ENCODE results near the gene PRDM16. TPM values are rescaled to one million over a fixed set of nuclear protein-coding genes. Genes with fewer than 3 reads are reported as not detected.

The PRDM16 gene
- total RNA-seq, 2 experiments from 2014 or later = not detected

DNA sequence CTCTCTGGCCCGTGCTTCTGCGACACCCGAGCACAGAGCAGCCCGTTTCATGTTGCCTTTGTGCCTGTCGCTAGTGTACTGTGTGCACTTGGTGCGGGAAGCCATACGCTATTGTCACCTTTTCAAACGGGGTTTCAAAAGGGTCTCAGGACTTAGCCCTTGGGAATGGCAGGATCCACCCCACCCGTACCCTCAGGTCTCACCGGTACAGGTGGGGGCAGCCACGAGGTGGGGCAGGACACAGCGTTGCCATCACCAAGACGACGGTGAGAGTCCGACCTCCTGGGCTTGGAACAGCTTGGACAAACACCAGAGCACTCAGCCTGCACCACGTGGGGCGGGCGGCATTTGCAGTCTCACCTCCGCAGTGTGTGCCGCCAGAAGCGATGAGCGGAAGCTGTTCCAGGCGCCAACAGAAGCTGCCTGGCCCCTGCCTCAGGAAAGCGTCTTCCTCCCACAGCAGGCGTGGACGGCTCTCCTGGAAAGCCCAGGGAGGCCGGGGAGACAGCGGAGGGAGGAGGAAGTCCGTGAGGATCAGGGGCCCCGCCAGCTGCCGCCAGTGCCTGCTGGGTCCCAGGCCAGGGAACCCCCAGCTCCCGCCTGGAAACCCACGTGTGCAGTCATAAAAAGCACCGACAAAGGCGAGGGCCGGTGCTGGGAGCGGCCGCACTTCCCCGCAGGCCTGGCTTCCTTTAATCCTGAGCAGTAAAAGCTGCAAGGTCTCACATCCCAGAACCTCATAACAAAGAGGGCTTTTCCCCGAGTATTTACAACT is 254.2 kb downstream of the PRDM16 start:
- Histone ChIP-seq H3K36me3 (ENCODE audit: insufficient read depth, low read length) (no peaks in the 10 kb centered on the region), H3K9me3 (ENCODE audit: low read length) (no peaks in the 10 kb centered on the region), H3K4me1 (ENCODE audit: insufficient read depth, low read length, poor library complexity, severe bottlenecking) (no peaks in the 10 kb centered on the region), H2AFZ (ENCODE audit: low read length) (no peak overlapping the region), H3K4me3 (ENCODE audit: low read depth, low read length, poor library complexity, severe bottlenecking) (no peak overlapping the region), H3K27ac (ENCODE audit: low read depth, low read length, poor library complexity, severe bottlenecking) (no peak overlapping the region), H3K79me2 (ENCODE audit: insufficient read depth, low read depth, low read length) (no peaks in the 10 kb centered on the region), H3K9me2 (ENCODE audit: insufficient read depth, low read length) (no peaks in the 10 kb centered on the region), H4K20me1 (ENCODE audit: insufficient read depth, low read length) (no peaks in the 10 kb centered on the region), H3K4me2 (ENCODE audit: low read length) (no peak overlapping the region)
- DNase-seq (ENCODE audit: low spot score) = no peak
- BruUV-seq (replicated peaks) = no TSS peak
- ChIA-PET POLR2A (no interaction called here), CTCF (ENCODE audit: unreplicated experiment) (no interaction called here)
- intact Hi-C loops (cut with micrococcal nuclease; ENCODE audit: unreplicated experiment) = no loop called here
- TF ChIP-seq EZH2phosphoT487 (IDR thresholded peaks at IDR 0.05; ENCODE audit: borderline replicate concordance, low read depth, low read length) (no peak), CTCF (conservative IDR thresholded peaks at IDR 0.05; ENCODE audit: low read length) (no peak)

DNA sequence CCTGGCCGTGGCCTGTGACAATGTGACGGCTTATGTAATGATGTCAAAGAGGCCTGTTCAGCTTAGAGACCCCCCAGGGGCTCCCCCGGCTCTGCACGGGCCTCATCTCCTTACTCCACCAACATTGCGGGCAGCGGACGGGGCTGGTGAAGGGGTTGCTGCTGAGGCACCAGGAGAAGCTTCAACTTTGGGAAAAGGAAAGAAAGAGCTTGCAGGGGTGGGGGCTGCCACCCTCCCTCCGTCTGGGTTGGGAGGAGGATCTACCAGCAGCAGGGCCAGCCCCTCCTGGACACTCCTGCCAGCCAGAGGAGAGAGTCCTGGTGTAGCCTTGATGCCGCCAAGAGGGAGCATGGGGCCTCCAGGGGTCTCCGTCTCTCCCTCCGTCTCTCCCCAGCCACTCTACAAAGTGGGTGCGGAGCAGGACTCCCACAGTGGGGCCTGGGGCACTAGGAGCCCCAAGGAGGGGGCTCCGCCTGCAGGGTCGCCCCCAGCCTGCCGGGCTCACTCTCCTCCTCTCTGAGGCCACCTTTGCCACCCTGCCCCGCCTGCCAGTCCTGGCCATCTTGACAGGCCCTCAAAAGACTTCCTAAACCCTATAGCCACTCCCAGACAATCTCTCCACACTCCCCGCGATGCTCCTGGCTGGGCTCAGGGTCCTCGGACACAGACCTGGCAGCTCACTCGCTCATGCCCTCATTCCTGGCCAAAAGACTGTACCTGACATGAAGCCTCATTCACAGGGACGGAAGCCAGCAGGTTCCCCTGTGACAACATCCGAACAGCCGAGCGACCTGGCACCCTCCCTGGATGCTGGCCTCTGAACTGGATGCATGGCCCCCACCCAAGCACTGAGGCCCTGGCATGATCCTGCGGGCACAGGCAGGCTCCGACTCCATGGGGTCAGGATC is 255.0 kb downstream of the PRDM16 start:
- BruUV-seq (replicated peaks) = no TSS peak
- ChIA-PET POLR2A (no interaction called here), CTCF (ENCODE audit: unreplicated experiment) (no interaction called here)
- H3K79me2 ChIP-seq (ENCODE audit: insufficient read depth, low read depth, low read length) = no peaks in the 10 kb centered on the region
- DNase-seq (ENCODE audit: low spot score) = no peak
- intact Hi-C loops (cut with micrococcal nuclease; ENCODE audit: unreplicated experiment) = no loop called here
- no peaks in the 10 kb centered on the region for H3K36me3 ChIP-seq (ENCODE audit: insufficient read depth, low read length)
- H4K20me1 ChIP-seq (ENCODE audit: insufficient read depth, low read length) = no peaks in the 10 kb centered on the region
- no peaks in the 10 kb centered on the region for H3K9me3 ChIP-seq (ENCODE audit: low read length)
- no peak overlapping the region for H3K4me2 ChIP-seq (ENCODE audit: low read length)
- H3K4me3 ChIP-seq (ENCODE audit: low read depth, low read length, poor library complexity, severe bottlenecking) = no peak overlapping the region
- H2AFZ ChIP-seq (ENCODE audit: low read length) = no peak overlapping the region
- no peaks in the 10 kb centered on the region for H3K9me2 ChIP-seq (ENCODE audit: insufficient read depth, low read length)
- TF ChIP-seq EZH2phosphoT487 (IDR thresholded peaks at IDR 0.05; ENCODE audit: borderline replicate concordance, low read depth, low read length) (no peak), CTCF (conservative IDR thresholded peaks at IDR 0.05; ENCODE audit: low read length) (no peak)
- H3K4me1 ChIP-seq (ENCODE audit: insufficient read depth, low read length, poor library complexity, severe bottlenecking) = no peaks in the 10 kb centered on the region
- no peak overlapping the region for H3K27ac ChIP-seq (ENCODE audit: low read depth, low read length, poor library complexity, severe bottlenecking)
